AG04449 (cell line): Measurements from ENCODE around the gene BMF.

Experiments
- CTCF ChIA-PET: fragments of 350-600 bp; formaldehyde crosslinking; extraction: SDS; loops from one replicate; lab custom pipeline; 2021; ENCODE audit warnings: antibody characterized with exemption; lab: Yijun Ruan, JAX
- POLR2A ChIA-PET: fragments of 400-600, 350-600 bp; formaldehyde crosslinking; extraction: SDS; loops from one replicate; lab custom pipeline; 2020; ENCODE audit warnings: antibody characterized with exemption, inconsistent platforms; lab: Yijun Ruan, JAX
- DNase-seq: peaks from one replicate; pipeline ENCODE4 v3.0.0-alpha.2; 2010; ENCODE audit warnings: low read depth, low spot score
- H3K4me3 ChIP-seq: 2 replicates; pipeline ENCODE4 v1.5.1; 2011; ENCODE audit warnings: low read depth, mild to moderate bottlenecking, control low read depth, low read length
- CTCF ChIP-seq: IDR thresholded peaks from one replicate; pipeline ENCODE4 v1.5.1; 2011; ENCODE audit warnings: mild to moderate bottlenecking, moderate library complexity, low read length, control low read depth, inconsistent platforms; ENCODE audit not compliant: insufficient read depth; ENCODE audit errors: missing control alignments

BMF gene

GRCh38 chr15:40087991-40088928 lies 20.4 kb downstream of the BMF start:
- TF ChIP-seq CTCF: no peak
- no peak for DNase-seq

GRCh38 chr15:40087068-40087810 lies 21.4 kb downstream of the BMF start:
- ChIA-PET POLR2A (no interaction called here), CTCF (interaction anchor here (1.1 to 15.1 kb wide), 4 partner anchors 10 to 42 kb away, joined by 4 to 270 read pairs (median 4); partner anchors contain the start of gene BMF)
- DNase-seq: no peak
- TF ChIP-seq CTCF: no peak
- H3K4me3 ChIP-seq: no peak overlapping the region

More at GRCh38 chr15:40087991-40088928, 20.4 kb downstream of the BMF start:
- POLR2A ChIA-PET: no interaction called here
- no peak overlapping the region for H3K4me3 ChIP-seq
- CTCF ChIA-PET: interaction anchor here (15.1 kb wide), 1 partner anchor 18 kb away, joined by 270 read pairs; the partner anchor contains the start of gene BMF

- ChIA-PET CTCF (interaction anchor here (1.0 kb wide), 1 partner anchor 19 kb away, joined by 3 read pairs; no protein-coding TSS in a partner anchor), POLR2A (interaction anchor here (0.9 kb wide), 1 partner anchor 13 kb away, joined by 3 read pairs; no protein-coding TSS in a partner anchor)
- TF ChIP-seq CTCF: no peak
- no peak overlapping the region for H3K4me3 ChIP-seq
- no peak for DNase-seq
Observed at GRCh38 chr15:40085266-40085665, 23.4 kb downstream of the BMF start.

- TF ChIP-seq CTCF: no peak
- no peak for DNase-seq
- POLR2A ChIA-PET: interaction anchor here (0.9 kb wide), 1 partner anchor 13 kb away, joined by 3 read pairs; no protein-coding TSS in a partner anchor
- H3K4me3 ChIP-seq: no peak overlapping the region
- CTCF ChIA-PET: interaction anchor here (1.0 to 1.3 kb wide), 2 partner anchors 14 to 20 kb away, joined by 3 to 6 read pairs; no protein-coding TSS in a partner anchor
Observed at GRCh38 chr15:40084650-40085049, 24.0 kb downstream of the BMF start.

- ChIA-PET CTCF (interaction anchor here (0.7 to 3.8 kb wide), 5 partner anchors 12 to 135 kb away, joined by 3 to 20 read pairs (median 3); no protein-coding TSS in a partner anchor), POLR2A (interaction anchor here (0.7 to 1.3 kb wide), 2 partner anchors 16 to 35 kb away, joined by 3 to 6 read pairs; no protein-coding TSS in a partner anchor)
- no peak for TF ChIP-seq CTCF
Observed at GRCh38 chr15:40082195-40082883, 26.3 kb downstream of the BMF start.

More at GRCh38 chr15:40082195-40082883, 26.3 kb downstream of the BMF start:
- peak overlapping the region; percentile 41; the same call in 1 of the 2 replicates for H3K4me3 ChIP-seq
- no peak for DNase-seq
